ENCODE data around the gene DPP10.

Gene DPP10

GRCh38 chr2:114935031-114935430, 492.6 kb downstream of the DPP10 start (continued):
- TF ChIP-seq ZNF549 (tag by site-specific recombination; IDR thresholded peaks at IDR 0.05) (no peak), ZNF18 (tag by site-specific recombination; IDR thresholded peaks at IDR 0.05) (no peak)

GRCh38 chr2:114937366-114937930, 495.0 kb downstream of the DPP10 start:
- ChIA-PET POLR2A (no interaction called here), CTCF (no interaction called here)
- no peaks in the 10 kb centered on the region for H3K4me1 ChIP-seq (ENCODE audit: control insufficient read depth, insufficient read depth, low read length)
- H3K27ac ChIP-seq (ENCODE audit: extremely low read depth, low read depth, low read length), result no peak overlapping the region
- no peak overlapping the region for H3K4me3 ChIP-seq (ENCODE audit: low read depth, low read length)
- no peaks in the 10 kb centered on the region for H3K36me3 ChIP-seq (ENCODE audit: control insufficient read depth in 2 of 2, insufficient read depth in 1 of 2, low read length in 2 of 2)
- H3K9me3 ChIP-seq (ENCODE audit: control insufficient read depth, insufficient read depth, low read depth, low read length), result no peaks in the 10 kb centered on the region
- no peak for TF ChIP-seq GLI4 (tag by site-specific recombination; IDR thresholded peaks at IDR 0.05)
- no peak for TF ChIP-seq ZNF560 (tag by site-specific recombination; IDR thresholded peaks at IDR 0.05; ENCODE audit: borderline replicate concordance)
- no peak for TF ChIP-seq OSR2 (tag by site-specific recombination; IDR thresholded peaks at IDR 0.05)
- TF ChIP-seq ZNF274 (IDR thresholded peaks at IDR 0.05; ENCODE audit: low read length), result no peak
- TF ChIP-seq ZNF274 (tag by site-specific recombination; IDR thresholded peaks at IDR 0.05; ENCODE audit: borderline replicate concordance), result no peak
- no peak for TF ChIP-seq ZNF132 (tag by site-specific recombination; IDR thresholded peaks at IDR 0.05; ENCODE audit: borderline replicate concordance)
- TF ChIP-seq ZNF670 (tag by site-specific recombination; IDR thresholded peaks at IDR 0.05; ENCODE audit: low read depth), result no peak

GRCh38 chr2:114940785-114941458, 498.5 kb downstream of the DPP10 start:
- Histone ChIP-seq H3K27ac (ENCODE audit: extremely low read depth, low read depth, low read length) (no peak overlapping the region), H3K9me3 (ENCODE audit: control insufficient read depth, insufficient read depth, low read depth, low read length) (no peaks in the 10 kb centered on the region)
- POLR2A ChIA-PET, result no interaction called here

GRCh38 chr2:114949228-114949804, 506.9 kb downstream of the DPP10 start:
- Histone ChIP-seq H3K36me3 (ENCODE audit: control insufficient read depth in 2 of 2, insufficient read depth in 1 of 2, low read length in 2 of 2) (no peaks in the 10 kb centered on the region), H3K9me3 (ENCODE audit: control insufficient read depth, insufficient read depth, low read depth, low read length) (no peaks in the 10 kb centered on the region), H3K4me3 (ENCODE audit: low read depth, low read length) (no peak overlapping the region), H3K27ac (ENCODE audit: extremely low read depth, low read depth, low read length) (no peak overlapping the region), H3K4me1 (ENCODE audit: control insufficient read depth, insufficient read depth, low read length) (no peaks in the 10 kb centered on the region)
- POLR2A ChIA-PET, result no interaction called here
- CTCF ChIA-PET, result no interaction called here
- TF ChIP-seq ZNF521 (tag by site-specific recombination; IDR thresholded peaks at IDR 0.05), result no peak
- TF ChIP-seq ZNF777 (tag by site-specific recombination; IDR thresholded peaks at IDR 0.05; ENCODE audit: borderline replicate concordance), result no peak
- TF ChIP-seq ZNF423 (tag by site-specific recombination; IDR thresholded peaks at IDR 0.05), result no peak
- TF ChIP-seq OVOL3 (tag by site-specific recombination; IDR thresholded peaks at IDR 0.05), result no peak
- no peak for TF ChIP-seq ZNF555 (tag by site-specific recombination; conservative IDR thresholded peaks at IDR 0.05)
- no peak for TF ChIP-seq ZNF585B (tag by site-specific recombination; IDR thresholded peaks at IDR 0.05)
- no peak for TF ChIP-seq ZSCAN4 (tag by site-specific recombination; IDR thresholded peaks at IDR 0.05)
- TF ChIP-seq BCL11A (tag by site-specific recombination; IDR thresholded peaks at IDR 0.05; ENCODE audit: low read depth), result no peak
- TF ChIP-seq GLI4 (tag by site-specific recombination; IDR thresholded peaks at IDR 0.05), result no peak
- TF ChIP-seq SCRT1 (tag by site-specific recombination; IDR thresholded peaks at IDR 0.05; ENCODE audit: borderline replicate concordance), result no peak
- TF ChIP-seq ZNF664 (tag by site-specific recombination; IDR thresholded peaks at IDR 0.05), result no peak
- no peak for TF ChIP-seq YY2 (tag by site-specific recombination; IDR thresholded peaks at IDR 0.05)

More at GRCh38 chr2:114940785-114941458, 498.5 kb downstream of the DPP10 start:
- CTCF ChIA-PET, result no interaction called here
- no peaks in the 10 kb centered on the region for H3K36me3 ChIP-seq (ENCODE audit: control insufficient read depth in 2 of 2, insufficient read depth in 1 of 2, low read length in 2 of 2)
- no peak overlapping the region for H3K4me3 ChIP-seq (ENCODE audit: low read depth, low read length)
- no peaks in the 10 kb centered on the region for H3K4me1 ChIP-seq (ENCODE audit: control insufficient read depth, insufficient read depth, low read length)
- TF ChIP-seq SP7 (tag by site-specific recombination; IDR thresholded peaks at IDR 0.05), result no peak
- TF ChIP-seq ZBTB21 (tag by site-specific recombination; IDR thresholded peaks at IDR 0.05), result no peak
- TF ChIP-seq HOXC10 (CRISPR knock-in tag; IDR thresholded peaks at IDR 0.05), result no peak
- TF ChIP-seq AEBP2 (tag by site-specific recombination; IDR thresholded peaks at IDR 0.05; ENCODE audit: borderline replicate concordance), result no peak
